Stimulated activated CD8-positive, alpha-beta memory T cell treated with anti-CD3 and anti-CD28 coated beads, Interleukin-15, amount 100 ng/mL, for 48 hours (primary cell): ENCODE measurements around the gene MTMR4.
A peak's percentile ranks its signal among the peaks of the same experiment; 100 is the strongest.
"Not testable (repeated sequence)": the region's sequence is repeated elsewhere in the genome, so short reads cannot be mapped to it uniquely, and the experiment has no call there.

Experiments used
- DNase-seq, 2 donors: peaks; one replicate each; pipeline ENCODE4 v3.0.0-alpha.2; 2020; ENCODE audit warnings: low read depth in 2 of 2

MTMR4 gene

DNA sequence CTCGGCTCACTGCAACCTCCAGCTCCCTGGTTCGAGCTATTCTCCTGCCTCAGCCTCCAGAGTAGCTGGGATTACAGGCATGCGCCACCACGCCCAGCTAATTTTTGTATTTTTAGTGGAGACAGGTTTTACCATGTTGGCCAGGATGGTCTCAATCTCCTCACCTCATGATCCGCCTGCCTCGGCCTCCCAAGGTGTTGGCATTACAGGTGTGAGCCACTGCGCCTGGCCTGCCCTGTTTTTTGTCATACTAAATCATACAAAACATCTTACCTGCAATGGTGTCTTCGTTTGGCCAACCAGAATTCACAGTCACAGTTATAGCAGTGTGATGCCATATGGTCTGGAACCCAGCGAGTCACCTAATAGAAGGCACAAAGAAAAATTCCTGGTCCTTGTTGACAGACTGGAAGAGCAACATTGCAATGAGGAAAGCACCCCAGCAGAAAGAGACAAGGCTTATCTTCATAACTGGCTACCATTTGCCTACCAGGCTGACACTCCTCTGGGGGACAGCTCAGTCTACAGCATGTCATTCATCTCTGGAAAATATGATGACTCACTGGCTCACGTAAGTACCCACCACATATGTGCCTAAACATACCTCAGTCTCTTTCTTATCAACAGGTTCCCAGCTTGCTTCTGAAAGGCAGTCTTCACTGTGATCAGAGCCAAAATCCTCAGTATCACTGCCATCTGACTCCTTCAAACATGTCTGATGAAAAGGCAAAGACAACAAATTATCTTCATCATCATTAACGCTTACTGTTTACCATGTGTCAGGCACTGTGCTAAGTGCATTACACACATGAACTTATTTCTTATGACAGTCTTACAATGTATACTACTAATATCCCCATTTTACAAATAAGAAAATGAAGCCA is 22.0 kb downstream of the MTMR4 start:
- no peak for DNase-seq

DNA sequence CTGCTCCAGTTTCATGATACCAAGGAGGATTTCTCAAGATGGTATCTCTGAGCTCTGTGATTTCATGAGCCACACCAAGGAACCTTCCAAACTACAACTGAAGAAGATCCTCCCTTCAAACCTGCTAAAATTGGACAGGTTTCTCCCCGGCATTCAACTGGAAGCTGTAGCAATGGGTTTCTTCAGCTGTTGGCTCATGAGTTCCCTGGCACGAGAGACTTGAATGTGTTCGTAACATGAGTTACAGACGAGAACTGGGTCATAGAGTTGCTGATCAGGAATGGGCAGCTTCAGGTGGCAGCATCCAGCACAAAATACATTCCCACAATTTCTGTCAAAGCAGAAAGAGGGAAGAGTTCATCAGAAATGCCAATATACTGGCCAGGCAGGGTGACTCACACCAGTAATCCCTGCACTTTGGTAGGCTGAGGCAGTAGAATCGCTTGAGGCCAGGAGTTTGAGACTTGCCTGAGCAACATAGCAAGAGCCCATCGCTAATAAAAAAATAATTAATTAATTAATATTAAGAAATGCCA is 22.9 kb downstream of the MTMR4 start:
- no peak for DNase-seq

DNA sequence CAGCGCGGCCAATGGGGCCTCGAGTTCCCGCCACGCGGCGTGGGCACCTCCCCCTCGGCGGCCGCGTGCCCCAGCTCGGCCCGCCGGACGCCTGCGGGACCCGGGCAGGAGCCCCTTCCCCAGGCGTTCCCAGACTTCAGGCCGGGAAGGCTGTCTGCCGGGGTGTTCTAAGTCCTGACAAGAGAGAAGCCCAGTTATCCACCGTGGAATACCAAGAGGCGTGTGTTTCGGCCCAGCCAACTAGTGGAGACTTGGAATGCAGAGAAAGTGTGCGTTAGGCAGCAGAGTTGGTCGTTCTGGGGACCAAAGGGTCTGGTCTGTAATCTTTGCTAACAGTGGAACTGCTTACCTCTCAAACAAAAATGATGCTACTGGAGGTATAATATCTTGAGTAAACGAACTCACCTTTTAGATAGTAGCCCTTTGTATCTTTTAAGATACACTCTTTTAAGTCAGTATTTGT is 26.0 kb downstream of the MTMR4 start:
- DNase-seq = no peak

DNA sequence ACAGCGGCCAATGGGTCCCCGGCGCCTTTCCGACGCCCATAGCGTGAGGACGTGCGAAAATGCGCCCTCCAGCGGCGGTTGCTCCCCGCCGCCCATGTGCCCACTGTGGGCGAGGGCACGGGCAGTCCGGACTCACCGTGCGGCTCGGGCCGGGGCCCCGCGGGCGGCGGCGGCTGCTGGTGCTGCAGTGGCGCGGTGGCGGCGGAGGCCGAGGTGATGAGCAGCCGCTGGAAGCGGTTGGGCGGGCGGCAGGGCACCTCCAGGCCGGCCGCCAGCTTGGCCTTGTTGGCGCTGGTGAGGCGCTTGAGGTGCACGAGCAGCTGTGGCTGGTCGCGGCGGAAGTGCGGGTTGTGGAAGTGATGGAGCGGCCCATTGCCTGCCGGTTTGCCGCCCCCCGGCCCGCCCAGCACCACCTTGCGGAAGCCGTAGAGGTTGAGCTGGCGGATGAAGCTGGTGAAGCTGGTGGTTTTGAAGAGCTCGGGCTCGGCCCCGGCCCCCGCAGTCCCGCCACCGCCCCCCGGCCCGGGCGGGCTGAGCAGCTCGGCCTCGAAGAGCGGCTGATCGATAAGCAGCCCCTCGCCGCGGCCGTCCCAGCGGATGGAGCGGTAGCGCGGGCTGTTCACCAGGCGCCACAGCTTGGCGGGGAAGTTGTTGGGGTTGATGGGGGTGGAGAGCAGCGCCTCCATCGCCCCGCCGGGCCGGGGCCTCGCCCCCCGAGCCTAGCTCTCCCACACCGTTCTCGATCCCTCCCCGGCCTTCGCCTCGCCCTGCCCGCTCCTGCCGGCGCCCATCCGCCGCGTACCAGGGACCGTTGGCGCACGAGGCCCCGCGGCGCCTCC is 26.6 kb downstream of the MTMR4 start, which contains the start of gene HSF5:
Gene HSF5, minus strand, starts transcription at position 820 of the 839 bp plus-strand sequence. Its CDS starts 134 bp downstream, at position 686.
- peak; percentile 60 to 66 for DNase-seq

DNA sequence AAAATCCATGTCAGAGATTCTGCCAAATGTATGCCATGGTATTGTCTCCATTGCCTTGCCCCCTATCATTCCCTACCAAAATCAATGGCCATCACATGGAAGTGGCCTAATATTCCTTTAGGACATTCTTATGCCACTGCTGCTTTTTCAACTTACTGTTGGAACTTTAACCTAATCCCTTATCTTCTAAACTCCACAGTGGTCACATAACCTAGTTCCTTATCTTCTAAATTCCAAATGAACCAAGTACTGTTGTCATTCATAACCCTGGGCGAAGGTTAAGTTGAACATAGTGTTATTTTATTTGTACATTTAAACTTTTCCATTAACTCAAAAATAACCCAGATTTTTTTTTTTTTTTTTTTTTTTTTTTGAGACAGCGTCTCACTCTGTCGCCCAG is 29.8 kb downstream of the MTMR4 start:
- no peak for DNase-seq

DNA sequence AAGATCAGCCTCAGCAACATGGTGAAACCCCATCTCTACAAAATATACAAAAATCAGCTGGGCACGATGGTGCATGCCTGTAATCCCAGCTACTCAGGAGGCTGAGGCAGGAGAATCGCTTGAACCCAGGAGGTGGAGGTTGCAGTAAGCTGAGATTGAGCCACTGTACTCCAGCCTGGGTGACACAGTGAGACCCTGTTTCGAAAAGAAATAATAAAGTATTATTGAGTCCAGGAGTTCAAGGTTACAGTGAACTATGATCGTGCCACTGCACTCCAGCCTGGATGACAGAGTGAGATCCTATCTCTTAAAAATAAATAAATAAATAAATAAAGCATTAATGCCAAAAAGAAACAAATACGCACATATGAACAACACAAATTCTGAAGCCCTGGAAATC is 32.6 kb downstream of the MTMR4 start:
- DNase-seq = not testable (repeated sequence)

DNA sequence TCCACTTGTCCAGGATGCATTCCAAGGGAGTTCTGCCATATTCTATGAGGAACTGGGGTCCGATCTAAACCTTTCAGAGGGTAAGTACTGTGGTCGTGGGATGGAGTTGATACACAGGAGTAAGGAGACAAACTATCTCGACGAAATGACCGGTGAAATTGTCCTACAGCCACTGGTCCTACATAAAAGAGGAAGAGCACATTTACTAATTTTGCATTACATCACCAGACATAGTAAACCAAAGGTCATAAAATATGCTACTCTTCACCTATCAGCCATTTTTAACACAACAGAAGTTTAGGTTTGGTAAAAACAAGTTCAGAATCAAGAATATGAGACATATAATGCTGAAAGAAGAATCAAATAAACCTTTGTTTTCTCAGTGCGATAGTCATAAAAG is 34.3 kb downstream of the MTMR4 start:
- DNase-seq = no peak

DNA sequence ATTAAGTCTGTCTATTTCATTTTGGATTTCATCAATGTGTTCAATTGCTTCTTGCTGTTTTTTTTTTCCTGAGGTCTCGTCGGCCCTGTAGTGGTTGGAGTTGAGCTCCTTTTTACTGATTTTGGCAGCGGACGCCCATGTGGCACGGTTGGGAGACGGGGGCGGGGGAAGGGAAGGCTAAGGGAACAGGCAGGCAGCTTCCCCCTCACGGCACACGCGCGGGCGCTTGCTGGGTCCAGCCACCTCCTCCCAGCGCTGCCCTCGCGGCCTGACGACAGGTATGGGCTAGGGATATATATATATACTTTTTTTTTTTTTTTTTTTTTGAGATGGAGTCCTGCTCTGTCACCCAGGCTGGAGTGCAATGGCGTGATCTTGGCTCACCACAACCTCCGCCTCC is 37.6 kb downstream of the MTMR4 start:
- DNase-seq = no peak

DNA sequence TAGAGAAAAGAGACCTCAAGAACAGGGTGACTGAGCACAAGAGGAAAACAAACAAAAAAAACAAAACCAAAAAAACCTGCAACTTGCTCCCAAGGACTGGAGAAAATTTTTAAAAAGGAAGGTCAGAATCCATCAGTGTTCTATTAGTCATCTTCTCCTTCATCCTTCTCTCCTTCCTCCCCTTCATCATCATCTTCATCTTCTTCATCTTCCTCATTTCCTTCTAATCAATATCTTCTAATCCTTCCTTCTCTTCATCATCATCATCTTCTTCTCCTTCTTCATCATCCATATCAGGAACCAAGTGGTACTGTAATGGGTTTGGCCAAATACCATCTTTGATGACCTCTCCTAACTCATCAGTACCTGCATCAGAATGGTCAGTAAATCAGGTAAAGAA is 38.5 kb downstream of the MTMR4 start:
- no peak for DNase-seq

DNA sequence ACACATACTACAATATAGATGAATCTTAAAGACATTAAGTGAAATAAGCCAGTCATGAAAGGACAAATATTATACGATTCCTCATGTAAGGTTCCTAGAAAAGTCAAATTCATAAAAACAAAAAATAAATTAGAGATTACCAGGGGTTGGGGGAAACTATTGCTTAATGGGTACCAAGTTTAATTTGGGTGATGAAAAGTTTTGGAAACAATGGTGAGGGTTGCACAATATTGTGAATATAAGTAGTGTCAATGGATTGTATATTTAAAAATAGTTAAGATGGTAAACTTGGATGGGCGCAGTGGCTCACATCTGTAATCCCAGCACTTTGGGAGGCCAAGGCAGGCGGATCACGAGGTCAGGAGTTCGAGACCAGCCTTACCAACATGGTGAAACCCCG is 44.1 kb downstream of the MTMR4 start:
- DNase-seq = no peak

DNA sequence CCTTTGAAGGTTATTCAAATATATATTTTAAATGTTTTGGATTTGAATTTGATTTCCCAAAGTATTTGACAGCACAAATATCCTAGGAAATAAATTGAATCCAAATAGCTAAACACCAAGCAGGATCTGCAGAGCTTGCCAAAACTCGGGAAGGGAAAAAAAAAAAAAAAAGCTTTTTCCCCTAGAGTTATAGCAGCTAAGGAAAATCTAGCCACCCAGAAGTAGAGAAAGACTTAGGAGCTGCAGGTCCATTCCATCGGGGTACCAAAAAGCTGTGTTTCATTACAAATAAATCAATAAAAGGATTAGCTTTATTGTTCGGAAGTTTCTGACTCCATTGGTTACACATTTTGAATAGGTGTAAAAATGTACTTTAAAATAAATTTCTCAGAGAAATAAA is 45.5 kb downstream of the MTMR4 start:
- DNase-seq = no peak

DNA sequence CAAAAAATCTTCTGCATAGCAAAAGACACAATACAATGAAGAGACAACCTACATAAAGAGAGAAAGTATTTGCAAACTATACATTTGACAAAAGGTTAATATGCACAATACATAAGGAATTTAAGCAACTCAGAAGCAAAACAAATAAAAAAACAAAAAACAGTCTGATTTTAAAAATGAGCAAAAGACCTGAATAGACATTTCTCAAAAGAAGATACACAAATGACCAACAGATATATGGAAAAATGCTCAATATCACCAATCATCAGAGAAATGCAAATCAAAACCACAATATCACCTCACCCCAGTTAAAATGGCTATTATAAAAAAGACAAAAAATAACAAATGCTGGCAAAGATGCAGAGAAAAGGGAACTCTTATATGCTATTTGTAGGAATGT is 58.9 kb downstream of the MTMR4 start:
- no peak for DNase-seq

DNA sequence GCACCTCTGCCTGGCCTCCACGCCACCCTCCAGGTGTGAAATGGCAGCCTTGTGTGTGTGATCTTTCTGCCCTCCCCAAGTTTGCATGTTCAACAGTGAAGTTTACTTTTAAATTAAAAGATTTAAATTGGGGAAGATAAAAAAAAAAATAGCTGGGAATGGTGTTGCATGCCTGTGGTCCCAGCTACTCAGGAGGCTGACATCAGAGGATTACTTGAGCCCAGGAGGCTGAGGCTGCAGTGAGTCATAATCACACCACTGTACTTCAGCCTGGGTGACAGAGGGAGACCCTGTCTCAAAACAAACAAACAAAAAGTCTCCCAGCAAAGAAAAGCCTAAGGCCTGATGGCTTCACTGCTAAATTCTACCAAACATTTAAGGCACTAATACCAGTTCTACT is 61.7 kb downstream of the MTMR4 start:
- no peak for DNase-seq

DNA sequence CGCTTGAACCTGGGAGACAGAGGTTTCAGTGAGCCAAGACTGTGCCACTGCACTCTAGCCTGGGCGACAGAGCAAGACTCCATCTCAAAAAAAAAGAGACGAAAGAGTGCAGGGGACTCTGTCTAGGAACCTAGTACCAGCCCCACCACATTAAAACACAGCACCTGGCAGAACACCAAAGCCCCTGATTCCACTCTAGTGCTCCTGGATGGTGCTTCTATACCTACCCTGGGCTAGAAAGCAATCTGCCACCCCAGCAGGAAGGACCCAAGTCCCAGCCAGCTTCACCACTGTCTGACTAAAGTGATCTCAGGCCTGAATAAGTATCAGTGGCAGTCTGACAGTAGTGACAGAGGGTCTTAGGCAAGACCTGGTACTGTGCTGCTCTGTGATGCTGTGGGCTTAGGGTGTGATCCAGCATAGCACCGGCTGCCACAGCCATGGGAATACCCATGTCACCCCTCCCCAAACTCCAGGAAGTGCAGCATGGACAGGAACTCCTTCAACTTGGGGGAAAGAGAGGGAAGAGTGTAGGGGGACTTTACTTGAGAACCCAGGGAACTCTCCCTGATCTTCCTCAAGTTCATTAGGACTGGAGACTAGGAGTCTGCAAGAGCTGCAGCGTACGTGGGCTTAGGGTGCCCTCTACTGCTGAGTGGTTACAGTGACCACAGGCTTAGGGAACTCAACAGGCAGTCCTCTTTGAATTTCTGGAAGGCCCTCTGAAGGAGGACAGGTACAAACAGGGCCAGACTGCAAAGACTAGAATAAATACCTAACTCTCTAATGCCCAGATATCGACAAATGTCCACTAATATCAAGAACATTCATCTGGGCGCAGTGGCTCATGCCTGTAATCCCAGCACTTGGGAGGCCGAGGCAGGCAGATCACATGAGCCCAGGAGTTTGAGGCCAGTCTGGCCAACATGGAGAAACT is 67.1 kb downstream of the MTMR4 start:
- DNase-seq = peak; percentile 45 to 55

DNA sequence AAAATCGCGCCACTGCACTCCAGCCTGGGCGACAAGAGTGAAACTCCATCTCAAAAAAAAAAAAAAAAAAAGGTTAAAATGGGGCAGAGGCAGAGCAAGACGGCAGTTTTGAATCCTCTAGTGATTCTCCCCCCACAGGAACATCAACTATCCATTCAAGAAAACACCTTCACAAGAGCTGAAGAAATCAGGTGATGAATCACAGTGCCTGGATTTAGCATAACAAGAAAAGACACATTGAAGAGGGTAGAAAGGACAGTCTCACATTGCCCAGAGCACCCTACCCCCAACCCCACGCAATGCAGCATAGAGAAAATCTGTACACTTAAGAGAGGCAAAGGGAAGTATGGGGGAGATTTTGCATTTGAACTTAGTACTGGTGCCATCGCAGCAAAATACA is 68.4 kb downstream of the MTMR4 start:
- no peak for DNase-seq
